ENCODE measurements around the gene GRIA3.

The GRIA3 gene

GRCh38 chrX:123184219-123184865, at the start of gene GRIA3:
Gene GRIA3, plus strand, starts transcription at chrX:123184278. Its CDS starts 258 bp downstream, at chrX:123184536.
- peak; percentile 9 for DNase-seq (ENCODE audit: low spot score)

DNA sequence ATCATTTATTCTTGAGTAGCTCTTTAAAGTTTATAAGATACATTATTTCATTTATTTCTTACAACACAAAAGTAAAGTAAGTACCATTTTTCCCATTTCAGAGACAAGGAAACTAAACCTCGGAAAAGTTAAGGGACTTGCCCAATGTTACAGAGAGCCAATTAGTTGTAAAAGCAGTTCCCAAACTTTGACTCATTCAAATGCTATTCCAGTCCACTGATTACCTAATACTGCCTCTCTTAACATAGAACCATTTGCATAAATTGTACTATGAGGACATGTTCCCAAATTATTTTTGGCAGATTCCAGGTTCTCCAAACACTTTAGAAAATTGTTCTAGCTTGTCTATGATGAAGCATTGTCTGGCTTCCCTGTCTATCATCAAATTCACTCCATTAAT, 45.6 kb upstream of the GRIA3 start:
- DNase-seq (ENCODE audit: low spot score), result peak; percentile 51

DNA sequence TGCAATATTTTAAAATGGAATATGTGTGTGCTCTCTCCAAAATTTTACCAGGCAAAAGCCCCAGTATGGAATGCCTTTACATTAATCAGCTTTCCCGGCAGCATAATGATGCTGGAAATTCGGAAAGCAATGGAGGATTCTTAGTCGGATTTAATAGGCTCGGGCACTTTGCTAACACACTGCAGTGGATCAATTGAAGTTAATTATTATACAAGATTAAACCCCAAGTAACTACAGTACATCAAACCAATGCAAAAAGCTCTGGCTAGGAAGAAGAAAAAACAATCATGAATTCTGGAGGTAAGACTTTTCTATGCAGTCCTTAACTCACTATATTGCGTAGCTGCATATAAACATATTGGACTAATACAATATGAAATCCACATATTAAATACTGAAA, 43.6 kb upstream of the GRIA3 start:
- DNase-seq (ENCODE audit: low spot score), result no peak

GRCh38 chrX:123140904-123141303, 43.2 kb upstream of the GRIA3 start:
- no peak for DNase-seq (ENCODE audit: low spot score)

DNA sequence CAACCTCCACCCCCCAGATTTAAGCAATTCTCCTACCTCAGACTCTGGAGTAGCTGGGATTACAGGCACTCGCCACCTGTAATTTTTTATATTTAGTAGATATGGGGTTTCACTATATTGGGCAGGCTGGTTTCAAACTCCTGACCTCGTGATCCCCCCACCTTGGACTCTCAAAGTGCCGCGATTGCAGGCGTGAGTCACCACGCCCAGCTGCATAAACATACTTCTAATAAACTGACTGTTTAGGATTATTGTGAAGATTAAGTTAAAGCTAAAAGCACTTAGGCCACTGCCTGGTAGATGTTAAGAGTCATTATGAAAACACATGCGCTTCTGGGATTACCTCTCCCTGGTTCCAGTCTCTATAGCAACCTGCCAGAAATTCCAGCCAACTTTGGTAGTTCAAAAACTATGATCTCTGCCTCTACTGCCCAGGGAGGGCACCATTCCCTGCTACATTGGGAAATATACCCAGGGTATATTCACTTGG, 30.2 kb upstream of the GRIA3 start:
- no peak for DNase-seq (ENCODE audit: low spot score)

- no peak for DNase-seq (ENCODE audit: low spot score)
Measured at GRCh38 chrX:123155327-123155726, 28.8 kb upstream of the GRIA3 start.

- DNase-seq (ENCODE audit: low spot score), result no peak
Measured at GRCh38 chrX:123157586-123157985, 26.5 kb upstream of the GRIA3 start.

GRCh38 chrX:123159403-123159802, 24.7 kb upstream of the GRIA3 start:
- DNase-seq (ENCODE audit: low spot score), result no peak

GRCh38 chrX:123167621-123168020, 16.5 kb upstream of the GRIA3 start:
- no peak for DNase-seq (ENCODE audit: low spot score)

DNA sequence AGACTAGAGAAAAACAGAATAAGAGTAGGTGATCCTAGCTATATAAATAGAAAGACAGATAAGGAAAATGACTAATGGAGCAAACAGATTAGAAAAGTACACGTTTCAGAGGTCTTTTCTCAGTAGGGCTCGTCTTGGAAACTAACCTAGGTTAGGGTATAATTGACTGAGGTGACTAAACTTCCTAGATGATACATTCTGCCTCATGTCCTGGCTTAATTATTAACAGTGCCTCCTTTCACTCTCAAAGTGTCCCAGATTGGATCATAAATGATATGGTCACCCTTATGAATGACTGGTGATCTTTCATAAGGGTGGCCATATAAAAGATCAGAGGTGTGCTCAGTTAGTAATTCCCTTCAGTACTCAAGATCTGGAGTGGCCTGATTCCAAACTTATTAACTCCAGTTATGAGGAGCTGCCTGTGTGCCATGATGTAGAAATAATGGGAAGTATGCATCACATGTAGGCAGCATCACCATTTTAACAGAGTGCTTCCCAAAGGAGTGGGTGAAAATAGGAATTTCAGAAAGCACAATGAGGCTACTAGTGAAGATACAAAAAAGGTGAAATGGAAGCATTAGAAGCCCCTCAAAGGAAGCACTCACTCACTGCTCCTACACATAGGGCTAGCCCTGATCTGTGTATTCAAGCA, 14.7 kb upstream of the GRIA3 start:
- no peak for DNase-seq (ENCODE audit: low spot score)

- DNase-seq (ENCODE audit: low spot score), result no peak
Measured at GRCh38 chrX:123170546-123170945, 13.5 kb upstream of the GRIA3 start.

- DNase-seq (ENCODE audit: low spot score), result no peak
Measured at GRCh38 chrX:123171781-123172180, 12.3 kb upstream of the GRIA3 start.

DNA sequence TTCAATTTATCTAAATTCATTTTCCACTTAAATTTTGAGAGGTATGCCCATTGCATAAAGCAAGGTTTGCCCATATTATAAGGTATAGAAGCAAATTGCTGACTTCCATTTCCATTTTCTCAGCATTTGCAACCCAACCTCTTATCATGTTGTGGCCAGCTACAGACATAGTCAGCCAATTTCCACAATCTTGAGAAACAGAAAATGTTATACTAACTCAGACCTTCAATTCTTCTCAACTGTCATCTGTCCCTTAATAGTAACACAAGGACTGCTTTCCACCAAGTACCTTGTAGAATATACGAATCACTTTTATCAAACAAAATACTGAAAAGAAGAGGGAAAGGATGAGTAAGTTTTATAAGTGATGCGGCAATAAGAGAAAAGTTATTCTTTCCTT, 11.2 kb upstream of the GRIA3 start:
- DNase-seq (ENCODE audit: low spot score), result no peak

GRCh38 chrX:123173833-123174232, 10.2 kb upstream of the GRIA3 start:
- DNase-seq (ENCODE audit: low spot score), result no peak

GRCh38 chrX:123175366-123176122, 8.5 kb upstream of the GRIA3 start:
- DNase-seq (ENCODE audit: low spot score), result no peak

GRCh38 chrX:123181233-123181914, 2.7 kb upstream of the GRIA3 start:
- DNase-seq (ENCODE audit: low spot score), result no peak

- peak; percentile 17 for DNase-seq (ENCODE audit: low spot score)
Measured at GRCh38 chrX:123184866-123185276, 793 bp downstream of the GRIA3 start.

DNA sequence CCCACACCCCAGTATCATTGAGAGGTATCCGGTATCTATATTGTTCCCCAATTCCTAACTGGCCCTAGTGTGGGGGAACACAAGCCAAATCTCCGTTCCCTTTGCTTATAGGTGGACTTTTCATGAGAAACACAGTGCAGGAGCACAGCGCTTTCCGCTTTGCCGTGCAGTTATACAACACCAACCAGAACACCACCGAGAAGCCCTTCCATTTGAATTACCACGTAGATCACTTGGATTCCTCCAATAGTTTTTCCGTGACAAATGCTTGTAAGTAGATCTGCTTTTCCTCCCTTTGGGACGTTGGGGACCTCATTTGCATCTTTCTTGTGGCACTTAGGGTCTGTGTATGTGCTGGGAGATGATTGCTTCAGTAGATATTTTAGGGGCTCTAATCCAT, 1.6 kb downstream of the GRIA3 start:
- DNase-seq (ENCODE audit: low spot score), result peak; percentile 6

DNA sequence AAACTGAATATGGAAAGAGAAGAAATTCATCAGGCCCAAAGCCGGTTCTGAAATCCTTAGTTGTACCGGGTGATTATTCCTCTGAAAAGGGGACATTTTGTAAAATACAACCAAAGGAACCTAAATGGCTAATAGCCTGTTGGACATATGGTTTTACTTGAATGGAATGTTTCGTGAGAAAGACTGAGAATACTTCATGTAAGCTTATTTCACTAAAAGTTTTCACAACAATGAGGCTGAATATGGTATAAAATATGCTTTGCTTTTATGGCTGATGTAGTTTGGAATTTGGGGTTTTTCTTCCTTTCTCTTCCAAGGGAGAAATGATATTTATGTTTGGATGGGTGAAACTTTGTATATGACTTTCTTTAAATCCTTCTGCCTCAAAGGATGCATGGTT, 2.7 kb downstream of the GRIA3 start:
- peak; percentile 13 for DNase-seq (ENCODE audit: low spot score)

DNA sequence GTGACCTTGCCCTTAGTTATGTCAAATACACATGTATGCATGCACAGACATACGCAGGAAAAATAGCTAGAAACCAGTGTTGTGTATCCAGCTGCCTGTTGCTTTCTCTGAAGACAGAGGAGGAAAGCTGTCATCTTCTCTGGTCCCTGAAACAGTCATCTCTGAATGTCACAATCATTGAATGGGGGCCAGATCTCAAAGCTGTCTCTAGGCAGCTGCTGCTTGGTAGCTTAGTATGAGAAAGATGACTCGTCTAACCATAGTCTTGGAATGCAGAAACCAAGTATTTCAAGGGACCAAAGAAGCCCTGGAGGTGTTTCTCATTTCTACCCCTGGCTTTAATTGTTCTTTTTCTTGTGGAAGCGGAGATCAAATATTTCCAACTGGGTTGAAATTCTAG, 4.0 kb downstream of the GRIA3 start:
- peak; percentile 77 for DNase-seq (ENCODE audit: low spot score)

GRCh38 chrX:123189338-123189737, 5.3 kb downstream of the GRIA3 start:
- DNase-seq (ENCODE audit: low spot score), result no peak

- DNase-seq (ENCODE audit: low spot score), result no peak
Measured at GRCh38 chrX:123190096-123190495, 6.0 kb downstream of the GRIA3 start.
